H9 (cell line): ENCODE measurements around the gene CYBA. TPM values are rescaled to one million over a fixed set of nuclear protein-coding genes. Genes with fewer than 3 reads are reported as not detected.

Source experiments
- DNase-seq: peaks from one replicate; pipeline ENCODE4 v3.0.0-alpha.2; 2017
- H2AFZ ChIP-seq: one replicate; pipeline ENCODE4 v1.6.1; 2013; ENCODE audit warnings: mild to moderate bottlenecking, low read length, control low read depth, moderate library complexity
- H2AK5ac ChIP-seq: 2 replicates; pipeline ENCODE4 v1.6.1; 2013; ENCODE audit warnings: low read length, control low read depth, mixed read lengths; ENCODE audit not compliant: insufficient read length
- H2BK120ac ChIP-seq: one replicate; pipeline ENCODE4 v1.6.1; 2013; ENCODE audit warnings: low read depth, mild to moderate bottlenecking, low read length, control low read depth, inconsistent platforms; ENCODE audit not compliant: poor library complexity, severe bottlenecking
- H2BK12ac ChIP-seq: 2 replicates; pipeline ENCODE4 v1.6.1; 2013; ENCODE audit warnings: low read length, control low read depth, mixed read lengths, low read depth; ENCODE audit not compliant: insufficient read length
- H2BK15ac ChIP-seq: 2 replicates; pipeline ENCODE4 v1.6.1; 2013; ENCODE audit warnings: low read depth, low read length, control low read depth
- H2BK20ac ChIP-seq: one replicate; pipeline ENCODE4 v1.6.1; 2013; ENCODE audit warnings: low read depth, mild to moderate bottlenecking, low read length, control low read depth, inconsistent platforms; ENCODE audit not compliant: poor library complexity, severe bottlenecking
- H2BK5ac ChIP-seq: 2 replicates; pipeline ENCODE4 v1.6.1; 2013; ENCODE audit warnings: low read length, control low read depth, mixed read lengths; ENCODE audit not compliant: insufficient read length
- H3K14ac ChIP-seq: 2 replicates; pipeline ENCODE4 v1.6.1; 2013; ENCODE audit warnings: low read length, control low read depth; ENCODE audit not compliant: insufficient read depth
- H3K18ac ChIP-seq: 2 replicates; pipeline ENCODE4 v1.6.1; 2013; ENCODE audit warnings: low read depth, mild to moderate bottlenecking, mixed read lengths, low read length, control low read depth; ENCODE audit not compliant: insufficient read length
- H3K23ac ChIP-seq: 2 replicates; pipeline ENCODE4 v1.6.1; 2013; ENCODE audit warnings: low read length, control low read depth, mixed read lengths, low read depth; ENCODE audit not compliant: insufficient read length
- H3K23me2 ChIP-seq: 2 replicates; pipeline ENCODE4 v1.6.1; 2013; ENCODE audit warnings: low read depth, mild to moderate bottlenecking, mixed read lengths, low read length, control low read depth; ENCODE audit not compliant: insufficient read length, poor library complexity, severe bottlenecking
- H3K27ac ChIP-seq: 2 replicates; pipeline ENCODE4 v1.5.1; 2013; ENCODE audit warnings: low read length, control low read depth, mixed read lengths, low read depth; ENCODE audit not compliant: insufficient read length
- H3K27me3 ChIP-seq: 2 replicates; pipeline ENCODE4 v1.6.1; 2013; ENCODE audit warnings: low read length, control low read depth, inconsistent platforms; ENCODE audit not compliant: insufficient read depth
- H3K4ac ChIP-seq: 2 replicates; pipeline ENCODE4 v1.6.1; 2013; ENCODE audit warnings: low read depth, mild to moderate bottlenecking, control low read depth, inconsistent platforms, low read length, moderate library complexity
- H3K4me1 ChIP-seq: 2 replicates; pipeline ENCODE4 v1.6.1; 2013; ENCODE audit warnings: low read length, control low read depth, inconsistent platforms; ENCODE audit not compliant: insufficient read depth
- H3K4me2 ChIP-seq: 2 replicates; pipeline ENCODE4 v1.6.1; 2013; ENCODE audit warnings: low read length, control low read depth, mixed read lengths; ENCODE audit not compliant: insufficient read length, insufficient read depth
- H3K56ac ChIP-seq: 2 replicates; pipeline ENCODE4 v1.6.1; 2013; ENCODE audit warnings: low read depth, mild to moderate bottlenecking, mixed read lengths, low read length, control low read depth; ENCODE audit not compliant: insufficient read length
- H3K79me1 ChIP-seq: 2 replicates; pipeline ENCODE4 v1.6.1; 2013; ENCODE audit warnings: low read depth, mild to moderate bottlenecking, moderate library complexity, low read length, control low read depth, inconsistent platforms; ENCODE audit not compliant: insufficient read depth, poor library complexity, severe bottlenecking
- H3K79me2 ChIP-seq: 2 replicates; pipeline ENCODE4 v1.6.1; 2013; ENCODE audit warnings: low read length, control low read depth, inconsistent platforms; ENCODE audit not compliant: insufficient read depth
- H3K9ac ChIP-seq: 2 replicates; pipeline ENCODE4 v1.6.1; 2013; ENCODE audit warnings: low read length, control low read depth, mixed read lengths; ENCODE audit not compliant: insufficient read length; ENCODE audit errors: extremely low read depth
- H3K9me3 ChIP-seq: one replicate; pipeline ENCODE4 v1.6.1; 2013; ENCODE audit warnings: low read depth, low read length, inconsistent platforms; ENCODE audit not compliant: control insufficient read depth
- H3T11ph ChIP-seq: one replicate; pipeline ENCODE4 v1.6.1; 2013; ENCODE audit warnings: mild to moderate bottlenecking, low read length, control low read depth, inconsistent platforms
- H4K20me1 ChIP-seq: one replicate; pipeline ENCODE4 v1.6.1; 2013; ENCODE audit not compliant: control insufficient read depth, insufficient read length, insufficient read depth
- H4K5ac ChIP-seq: 2 replicates; pipeline ENCODE4 v1.6.1; 2013; ENCODE audit warnings: low read depth, mild to moderate bottlenecking, mixed read lengths, low read length, control low read depth; ENCODE audit not compliant: insufficient read length
- H4K8ac ChIP-seq: replicated peaks from 2 replicates; pipeline ENCODE4 v1.6.1; 2013; ENCODE audit warnings: low read length, control low read depth, mixed read lengths, low read depth; ENCODE audit not compliant: insufficient read length
- H4K91ac ChIP-seq: 2 replicates; pipeline ENCODE4 v1.6.1; 2013; ENCODE audit warnings: low read depth, mild to moderate bottlenecking, moderate library complexity, mixed read lengths, low read length, control low read depth; ENCODE audit not compliant: insufficient read length
- H3K27ac Mint-ChIP-seq, 3 experiments: 2 replicates in 2 of 3; 3 replicates in 1 of 3; pipeline ENCODE4 v1.8.0; 2020 to 2021; ENCODE audit warnings: mixed read lengths in 3 of 3, mild to moderate bottlenecking in 1 of 3, moderate library complexity in 1 of 3
- H3K27me3 Mint-ChIP-seq: 2 replicates; pipeline ENCODE4 v1.8.0; 2021; ENCODE audit warnings: low read depth, mild to moderate bottlenecking, moderate library complexity, mixed read lengths
- H3K36me3 Mint-ChIP-seq, 3 experiments: 2 replicates in 2 of 3; 3 replicates in 1 of 3; pipeline ENCODE4 v1.8.0; 2020 to 2021; ENCODE audit warnings: low read depth in 3 of 3, mixed read lengths in 3 of 3; ENCODE audit not compliant: insufficient read depth in 1 of 3
- H3K4me1 Mint-ChIP-seq, 2 experiments: 2 replicates each; pipeline ENCODE4 v1.8.0; 2020; ENCODE audit warnings: mixed read lengths in 2 of 2
- H3K4me3 Mint-ChIP-seq, 2 experiments: 2 replicates in 1 of 2; 3 replicates in 1 of 2; pipeline ENCODE4 v1.8.0; 2020 to 2021; ENCODE audit warnings: mild to moderate bottlenecking in 2 of 2, mixed read lengths in 2 of 2, moderate library complexity in 1 of 2
- H3K9me3 Mint-ChIP-seq, 2 experiments: 2 replicates in 1 of 2; 3 replicates in 1 of 2; pipeline ENCODE4 v1.8.0; 2020; ENCODE audit warnings: mild to moderate bottlenecking in 2 of 2, mixed read lengths in 2 of 2, moderate library complexity in 1 of 2
- WGBS: extraction: QIAGEN DNeasy Blood & Tissue Kit; methylation state at CpG from one replicate; pipeline ENCODE4 v1.1.7; 2013; ENCODE audit warnings: missing lambda C conversion rate, low lambda C conversion rate, mixed read lengths; ENCODE audit not compliant: insufficient read length; ENCODE audit errors: extremely low coverage; 5-methylcytosine and 5-hydroxymethylcytosine counted together
- total RNA-seq: library from RNA; stranded (reverse); gene quantifications from 2 replicates; pipeline ENCODE4 v1.2.1, GENCODE V29; 2021
- TF ChIP-seq, protein P1 (sequence below): fragments of 200-600 bp; sonication (generic); conservative IDR thresholded peaks from 3 replicates; pipeline ENCODE4 v1.8.0; 2021; ENCODE audit warnings: antibody characterized with exemption, mild to moderate bottlenecking

Gene CYBA
- total RNA-seq, 1 experiment from 2014 or later = 153 TPM

DNA sequence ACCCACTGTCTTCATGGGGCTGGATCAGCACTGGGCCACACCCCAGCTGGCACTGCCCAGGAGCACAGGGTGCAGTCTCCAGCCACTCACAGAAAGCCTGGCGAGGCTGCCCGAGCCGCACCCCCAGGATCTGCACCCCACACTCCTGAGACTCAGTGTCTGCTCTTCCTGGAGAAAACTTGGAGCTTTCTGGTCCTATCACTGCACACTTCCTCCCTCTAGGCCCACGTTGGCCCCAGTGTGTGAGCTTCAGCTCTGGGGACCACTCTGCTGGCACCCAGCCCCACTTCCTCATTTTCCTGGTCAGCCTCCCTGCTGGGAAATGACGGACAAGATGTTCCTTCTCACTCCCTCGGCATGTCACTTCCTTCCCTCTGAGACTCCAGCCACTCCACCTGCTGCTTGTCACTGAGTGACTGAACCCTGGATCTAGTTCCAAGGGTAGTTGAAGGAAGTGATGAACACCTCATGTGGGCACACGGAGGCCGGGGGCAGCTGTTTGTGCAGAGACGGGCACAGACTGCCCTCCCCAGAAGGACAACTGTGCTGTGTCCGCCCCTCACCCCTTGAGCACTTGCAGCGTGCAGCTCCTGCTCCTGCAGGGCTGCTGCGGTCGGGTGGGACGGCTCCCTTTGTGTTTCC is 51.6 kb downstream of the CYBA start:
- peak overlapping the region in 2 of 3 experiments; percentile 11 to 40; a peak in 3 of 7 replicates for H3K27ac Mint-ChIP-seq
- Histone ChIP-seq H3K23ac (no peak overlapping the region), H3T11ph (no peak overlapping the region), H2BK120ac (no peak overlapping the region), H3K56ac (no peak overlapping the region), H3K14ac (no peak overlapping the region), H3K79me1 (no peaks in the 10 kb centered on the region), H2BK15ac (no peak overlapping the region), H3K27ac (no peak overlapping the region), H3K18ac (no peak overlapping the region), H4K5ac (no peak overlapping the region), H3K4me2 (no peak overlapping the region), H3K9ac (no peak overlapping the region), H3K4me1 (no peaks in the 10 kb centered on the region), H2AFZ (no peak overlapping the region), H4K20me1 (no peaks in the 10 kb centered on the region), H2AK5ac (no peak overlapping the region), H4K8ac (no peak overlapping the region), H3K27me3 (no peaks in the 10 kb centered on the region), H3K9me3 (no peaks in the 10 kb centered on the region), H2BK5ac (no peak overlapping the region), H3K4ac (no peak overlapping the region), H4K91ac (no peak overlapping the region), H2BK12ac (no peak overlapping the region), H3K23me2 (no peaks in the 10 kb centered on the region), H2BK20ac (no peak overlapping the region), H3K79me2 (no peaks in the 10 kb centered on the region; the same call in 1 of the 2 replicates)
- WGBS = no CpG with 5 or more reads among the region's 14 CpGs
- H3K9me3 Mint-ChIP-seq = peaks cover 0 to 4% of the 10 kb centered on the region in 2 experiments; a peak in 1 of 5 replicates
- peaks cover 31 to 58% (median 56%) of the 10 kb centered on the region in 3 experiments; a peak in 6 of 7 replicates for H3K36me3 Mint-ChIP-seq
- no peaks in the 10 kb centered on the region for H3K27me3 Mint-ChIP-seq
- H3K4me1 Mint-ChIP-seq = peaks cover 7 to 21% of the 10 kb centered on the region in 2 experiments
- no peak for DNase-seq
- TF ChIP-seq, protein P1, sequence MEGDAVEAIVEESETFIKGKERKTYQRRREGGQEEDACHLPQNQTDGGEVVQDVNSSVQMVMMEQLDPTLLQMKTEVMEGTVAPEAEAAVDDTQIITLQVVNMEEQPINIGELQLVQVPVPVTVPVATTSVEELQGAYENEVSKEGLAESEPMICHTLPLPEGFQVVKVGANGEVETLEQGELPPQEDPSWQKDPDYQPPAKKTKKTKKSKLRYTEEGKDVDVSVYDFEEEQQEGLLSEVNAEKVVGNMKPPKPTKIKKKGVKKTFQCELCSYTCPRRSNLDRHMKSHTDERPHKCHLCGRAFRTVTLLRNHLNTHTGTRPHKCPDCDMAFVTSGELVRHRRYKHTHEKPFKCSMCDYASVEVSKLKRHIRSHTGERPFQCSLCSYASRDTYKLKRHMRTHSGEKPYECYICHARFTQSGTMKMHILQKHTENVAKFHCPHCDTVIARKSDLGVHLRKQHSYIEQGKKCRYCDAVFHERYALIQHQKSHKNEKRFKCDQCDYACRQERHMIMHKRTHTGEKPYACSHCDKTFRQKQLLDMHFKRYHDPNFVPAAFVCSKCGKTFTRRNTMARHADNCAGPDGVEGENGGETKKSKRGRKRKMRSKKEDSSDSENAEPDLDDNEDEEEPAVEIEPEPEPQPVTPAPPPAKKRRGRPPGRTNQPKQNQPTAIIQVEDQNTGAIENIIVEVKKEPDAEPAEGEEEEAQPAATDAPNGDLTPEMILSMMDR = no peak
- no peak overlapping the region; a peak in 1 of 5 replicates for H3K4me3 Mint-ChIP-seq
